Measurements from ENCODE around the gene RHBDL1.

- TF ChIP-seq EZH2phosphoT487 (IDR thresholded peaks at IDR 0.05; ENCODE audit: borderline replicate concordance): no peak
- peak; percentile 60 for TF ChIP-seq CTCF (conservative IDR thresholded peaks at IDR 0.05; ENCODE audit: low read length)
These were observed 7.5 kb upstream of the RHBDL1 start, which contains the start of gene RHOT2 for GRCh38 chr16:667780-668518.
